OCI-LY1 (cell line): Measurements from ENCODE around the gene PLAA.
A peak's percentile ranks its signal among the peaks of the same experiment; 100 is the strongest.

ENCODE experiments used
- H2AFZ ChIP-seq: fragments of 200-600 bp; sonication (generic), shearing (Covaris generic); 2 replicates; pipeline ENCODE4 v1.6.0; 2014; ENCODE audit warnings: antibody characterized with exemption, mild to moderate bottlenecking, low read length
- H3F3A ChIP-seq: fragments of 200-600 bp; sonication (generic), shearing (Covaris generic); 2 replicates; pipeline ENCODE4 v1.6.0; 2014; ENCODE audit warnings: mild to moderate bottlenecking, antibody characterized with exemption, low read length, moderate library complexity; ENCODE audit not compliant: insufficient read depth
- H3K27ac ChIP-seq: fragments of 200-600 bp; sonication (generic); 2 replicates; pipeline ENCODE4 v1.5.1; 2014; ENCODE audit warnings: low read length, mixed run types, mild to moderate bottlenecking, low read depth; ENCODE audit not compliant: poor library complexity, severe bottlenecking
- H3K27me3 ChIP-seq: fragments of 200-600 bp; sonication (generic); 2 replicates; pipeline ENCODE4 v1.6.0; 2014; ENCODE audit warnings: antibody characterized with exemption, mild to moderate bottlenecking, low read length, moderate library complexity; ENCODE audit not compliant: insufficient read depth
- H3K36me3 ChIP-seq: fragments of 200-600 bp; sonication (generic); 2 replicates; pipeline ENCODE4 v1.6.1; 2014; ENCODE audit warnings: mild to moderate bottlenecking, antibody characterized with exemption, low read length, moderate library complexity, mixed read lengths; ENCODE audit not compliant: insufficient read depth
- H3K4me1 ChIP-seq: fragments of 200-600 bp; sonication (generic); 2 replicates; pipeline ENCODE4 v1.5.1; 2014; ENCODE audit warnings: mild to moderate bottlenecking, low read length, moderate library complexity; ENCODE audit not compliant: insufficient read depth, severe bottlenecking
- H3K4me2 ChIP-seq: fragments of 200-600 bp; sonication (generic), shearing (Covaris generic); 2 replicates; pipeline ENCODE4 v1.6.1; 2014; ENCODE audit warnings: low read length
- H3K4me3 ChIP-seq: fragments of 200-600 bp; sonication (generic); 2 replicates; pipeline ENCODE4 v1.5.1; 2014; ENCODE audit warnings: low read length, low read depth, mild to moderate bottlenecking, mixed read lengths; ENCODE audit not compliant: poor library complexity, severe bottlenecking
- H3K79me2 ChIP-seq: fragments of 200-600 bp; shearing (Covaris generic); 2 replicates; pipeline ENCODE4 v1.6.1; 2016; ENCODE audit warnings: mixed run types, low read length, mixed read lengths; ENCODE audit not compliant: insufficient read depth
- H3K9ac ChIP-seq: fragments of 200-600 bp; sonication (generic), shearing (Covaris generic); 2 replicates; pipeline ENCODE4 v1.6.1; 2014; ENCODE audit warnings: mild to moderate bottlenecking, low read length, mixed read lengths
- H3K9me2 ChIP-seq: fragments of 200-600 bp; sonication (generic), shearing (Covaris generic); 2 replicates; pipeline ENCODE4 v1.6.1; 2014; ENCODE audit warnings: low read depth, mild to moderate bottlenecking, low read length, mixed read lengths
- H3K9me3 ChIP-seq: fragments of 200-600 bp; shearing (Covaris generic); 2 replicates; pipeline ENCODE4 v1.6.1; 2014; ENCODE audit warnings: low read length, mixed read lengths
- H4K20me1 ChIP-seq: fragments of 200-600 bp; sonication (generic), shearing (Covaris generic); 2 replicates; pipeline ENCODE4 v1.6.0; 2016; ENCODE audit warnings: mild to moderate bottlenecking, low read length; ENCODE audit not compliant: insufficient read depth
- EZH2 ChIP-seq: fragments of 200-600 bp; sonication (generic), shearing (Covaris generic); IDR thresholded peaks from 2 replicates; pipeline ENCODE4 v1.8.0; 2017; ENCODE audit warnings: borderline replicate concordance, mixed run types, mild to moderate bottlenecking, antibody characterized with exemption, low read length, moderate library complexity, mixed read lengths
- TF ChIP-seq, protein P1 (sequence below): fragments of 200-600 bp; sonication (generic), shearing (Covaris generic); IDR thresholded peaks from 2 replicates; pipeline ENCODE4 v1.5.1; 2017; ENCODE audit warnings: mild to moderate bottlenecking, antibody characterized with exemption, low read length, moderate library complexity, mixed read lengths

PLAA gene

DNA sequence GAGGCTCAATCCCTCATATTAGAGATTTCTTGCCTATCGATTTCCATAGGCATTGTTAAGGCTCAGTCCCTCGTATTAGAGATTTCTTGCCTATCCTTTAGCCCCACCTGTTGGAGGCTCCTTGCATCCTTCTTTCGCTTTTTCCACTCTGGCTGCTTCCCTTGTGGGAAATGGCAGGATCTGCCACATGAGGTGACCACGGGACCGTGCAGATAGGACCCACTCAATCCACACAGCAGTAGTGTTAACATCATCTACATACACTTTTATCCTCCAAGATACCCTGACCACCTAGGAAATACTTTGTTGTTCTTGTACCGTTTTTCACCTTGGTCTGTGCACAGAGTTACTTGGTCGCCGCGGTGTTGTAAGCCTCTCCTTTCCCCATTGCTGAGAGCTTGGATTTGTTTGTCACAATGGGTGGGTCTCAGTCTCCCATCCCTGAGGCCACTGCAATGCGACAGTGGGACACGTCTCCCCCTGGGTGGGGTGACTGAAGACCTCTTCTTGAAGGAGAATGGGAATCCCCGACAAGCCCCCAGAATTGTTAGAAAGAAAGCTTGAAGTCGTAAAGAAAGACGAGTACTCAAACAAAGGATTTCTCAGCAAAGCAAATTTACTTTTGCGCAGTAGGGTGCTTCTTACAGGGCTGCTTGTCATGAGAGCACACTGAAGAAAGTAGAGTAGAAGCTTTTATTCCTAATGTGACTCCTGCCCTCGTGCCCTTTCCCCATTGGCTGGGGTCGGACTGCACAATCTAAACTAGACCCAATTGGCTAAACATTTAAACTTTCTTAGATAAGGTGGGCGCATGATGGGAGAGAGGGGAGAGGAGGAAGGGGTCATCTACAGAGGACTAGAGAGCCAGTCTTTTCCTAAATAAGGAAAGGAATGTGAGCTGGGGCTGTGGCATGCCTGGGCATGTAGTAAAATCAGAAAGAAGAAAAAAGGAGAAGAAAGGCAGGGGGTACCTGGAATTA lies 29.0 kb upstream of the PLAA start:
- Histone ChIP-seq H4K20me1 (no peaks in the 10 kb centered on the region), H3K27me3 (no peaks in the 10 kb centered on the region), H3K9me3 (no peaks in the 10 kb centered on the region), H3K9me2 (no peaks in the 10 kb centered on the region), H2AFZ (no peak overlapping the region), H3F3A (no peaks in the 10 kb centered on the region), H3K36me3 (no peaks in the 10 kb centered on the region; the same call in 1 of the 2 replicates), H3K4me1 (no peaks in the 10 kb centered on the region), H3K4me3 (no peak overlapping the region), H3K27ac (no peak overlapping the region), H3K9ac (no peak overlapping the region), H3K4me2 (no peak overlapping the region), H3K79me2 (no peaks in the 10 kb centered on the region)
- no peak for TF ChIP-seq EZH2
- TF ChIP-seq, protein P1, sequence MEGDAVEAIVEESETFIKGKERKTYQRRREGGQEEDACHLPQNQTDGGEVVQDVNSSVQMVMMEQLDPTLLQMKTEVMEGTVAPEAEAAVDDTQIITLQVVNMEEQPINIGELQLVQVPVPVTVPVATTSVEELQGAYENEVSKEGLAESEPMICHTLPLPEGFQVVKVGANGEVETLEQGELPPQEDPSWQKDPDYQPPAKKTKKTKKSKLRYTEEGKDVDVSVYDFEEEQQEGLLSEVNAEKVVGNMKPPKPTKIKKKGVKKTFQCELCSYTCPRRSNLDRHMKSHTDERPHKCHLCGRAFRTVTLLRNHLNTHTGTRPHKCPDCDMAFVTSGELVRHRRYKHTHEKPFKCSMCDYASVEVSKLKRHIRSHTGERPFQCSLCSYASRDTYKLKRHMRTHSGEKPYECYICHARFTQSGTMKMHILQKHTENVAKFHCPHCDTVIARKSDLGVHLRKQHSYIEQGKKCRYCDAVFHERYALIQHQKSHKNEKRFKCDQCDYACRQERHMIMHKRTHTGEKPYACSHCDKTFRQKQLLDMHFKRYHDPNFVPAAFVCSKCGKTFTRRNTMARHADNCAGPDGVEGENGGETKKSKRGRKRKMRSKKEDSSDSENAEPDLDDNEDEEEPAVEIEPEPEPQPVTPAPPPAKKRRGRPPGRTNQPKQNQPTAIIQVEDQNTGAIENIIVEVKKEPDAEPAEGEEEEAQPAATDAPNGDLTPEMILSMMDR: peak; percentile 34; the same call in 1 of the 2 replicates

DNA sequence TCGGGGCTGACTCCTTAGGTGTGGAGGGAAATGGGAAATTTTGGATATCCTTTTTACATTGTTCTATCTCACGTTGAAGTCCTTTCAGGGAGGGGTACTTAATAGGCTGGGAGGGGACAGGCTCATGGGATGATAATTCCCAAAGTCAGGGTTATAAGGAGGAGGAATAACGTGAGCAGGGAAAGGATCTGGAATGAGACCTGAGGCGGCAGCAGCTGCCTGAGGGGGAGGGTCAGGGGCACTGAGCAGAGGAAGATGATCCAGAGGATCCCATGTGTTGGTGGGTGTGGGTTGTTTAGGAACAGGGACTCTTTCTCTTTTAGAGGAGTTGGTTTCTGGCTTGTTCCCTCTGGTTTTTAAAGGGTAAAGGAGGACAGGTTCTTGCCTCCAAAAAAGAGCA lies 27.9 kb upstream of the PLAA start:
- Histone ChIP-seq H3K79me2 (no peaks in the 10 kb centered on the region), H3K9me2 (no peaks in the 10 kb centered on the region), H4K20me1 (no peaks in the 10 kb centered on the region), H3K9ac (no peak overlapping the region), H3K4me1 (no peaks in the 10 kb centered on the region), H3K27me3 (no peaks in the 10 kb centered on the region), H3K4me3 (no peak overlapping the region), H3K9me3 (no peaks in the 10 kb centered on the region), H3K27ac (no peak overlapping the region), H2AFZ (no peak overlapping the region), H3F3A (no peaks in the 10 kb centered on the region), H3K4me2 (no peak overlapping the region), H3K36me3 (no peaks in the 10 kb centered on the region)
- TF ChIP-seq EZH2: no peak
- TF ChIP-seq, protein P1: no peak

DNA sequence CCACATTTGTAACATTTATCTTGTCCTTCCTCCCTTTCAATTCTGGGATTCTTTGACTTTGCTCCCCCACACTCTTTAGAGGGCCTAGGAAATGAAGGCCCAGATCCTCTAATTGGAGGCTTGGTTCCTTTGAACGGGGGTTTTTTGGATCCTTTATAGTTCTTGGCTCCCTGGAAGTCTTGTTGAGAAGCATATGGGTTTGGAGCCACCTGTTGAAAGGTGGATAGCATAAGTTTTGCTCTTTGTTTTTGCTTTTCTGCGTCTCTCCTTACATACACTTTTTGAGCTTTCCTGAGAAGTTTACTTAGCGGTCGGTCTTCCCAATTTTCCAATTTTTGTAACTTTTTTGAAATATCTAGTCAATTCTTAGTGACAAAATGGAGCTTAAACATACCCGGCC lies 26.9 kb upstream of the PLAA start:
- Histone ChIP-seq H4K20me1 (no peaks in the 10 kb centered on the region), H2AFZ (no peak overlapping the region), H3K9ac (no peak overlapping the region), H3K27ac (no peak overlapping the region), H3K36me3 (no peaks in the 10 kb centered on the region), H3F3A (no peaks in the 10 kb centered on the region), H3K9me2 (no peaks in the 10 kb centered on the region), H3K4me2 (no peak overlapping the region), H3K27me3 (no peaks in the 10 kb centered on the region), H3K4me1 (no peaks in the 10 kb centered on the region), H3K4me3 (no peak overlapping the region), H3K79me2 (no peaks in the 10 kb centered on the region), H3K9me3 (no peaks in the 10 kb centered on the region)
- no peak for TF ChIP-seq EZH2
- TF ChIP-seq, protein P1: no peak
